Measurements from ENCODE around the gene ERICH6B. TPM values are rescaled to one million over a fixed set of nuclear protein-coding genes. Genes with fewer than 3 reads are reported as not detected.

Gene ERICH6B
- total RNA-seq, 1 donor from 2014 or later, result not detected

- Mint-ChIP-seq H3K27ac (ENCODE audit: unreplicated experiment) (no peak overlapping the region), H3K4me1 (ENCODE audit: low read depth, unreplicated experiment) (peaks cover 10% of the 10 kb centered on the region), H3K27me3 (ENCODE audit: low read depth, unreplicated experiment) (no peaks in the 10 kb centered on the region), H3K9me3 (ENCODE audit: unreplicated experiment) (peaks cover 3% of the 10 kb centered on the region), H3K4me3 (ENCODE audit: unreplicated experiment) (no peak overlapping the region), H3K36me3 (ENCODE audit: low read depth, unreplicated experiment) (peaks cover 21% of the 10 kb centered on the region)
- H2AFZ ChIP-seq (ENCODE audit: low read depth, low read length), result no peak overlapping the region
- DNase-seq (ENCODE audit: low read depth) (no peak), FAIRE-seq (no peak)
- no peak overlapping the region for H3K4me2 ChIP-seq (ENCODE audit: low read length)
- H3K27ac ChIP-seq (ENCODE audit: low read depth, low read length), result no peak overlapping the region
- H3K4me3 ChIP-seq (ENCODE audit: insufficient read depth, low read depth, low read length), result no peak overlapping the region
- no peak overlapping the region for H3K9ac ChIP-seq (ENCODE audit: low read length)
- peaks cover 10% of the 10 kb centered on the region for H4K20me1 ChIP-seq (ENCODE audit: insufficient read depth, low read length)
- H3K27me3 ChIP-seq (ENCODE audit: insufficient read depth, low read length), result no peaks in the 10 kb centered on the region
- no peaks in the 10 kb centered on the region for H3K9me3 ChIP-seq (ENCODE audit: insufficient read depth, low read depth, low read length)
- peaks cover 29% of the 10 kb centered on the region for H3K36me3 ChIP-seq (ENCODE audit: insufficient read depth, low read length)
- TF ChIP-seq EZH2 (IDR thresholded peaks at IDR 0.05; ENCODE audit: insufficient read depth, low read length) (no peak), CTCF (IDR thresholded peaks at IDR 0.05; ENCODE audit: insufficient read depth, low read depth, low read length) (no peak)
- H3K79me2 ChIP-seq (ENCODE audit: insufficient read depth, low read length), result peaks cover 6% of the 10 kb centered on the region
- H3K4me1 ChIP-seq (ENCODE audit: insufficient read depth, low read length), result peaks cover 37% of the 10 kb centered on the region
Measured at GRCh38 chr13:45496942-45497341, 118.6 kb downstream of the ERICH6B start.

- Mint-ChIP-seq H3K27ac (ENCODE audit: unreplicated experiment) (no peak overlapping the region), H3K36me3 (ENCODE audit: low read depth, unreplicated experiment) (peaks cover 8% of the 10 kb centered on the region), H3K4me1 (ENCODE audit: low read depth, unreplicated experiment) (no peaks in the 10 kb centered on the region), H3K4me3 (ENCODE audit: unreplicated experiment) (no peak overlapping the region), H3K27me3 (ENCODE audit: low read depth, unreplicated experiment) (no peaks in the 10 kb centered on the region), H3K9me3 (ENCODE audit: unreplicated experiment) (no peaks in the 10 kb centered on the region)
- H3K27me3 ChIP-seq (ENCODE audit: insufficient read depth, low read length), result no peaks in the 10 kb centered on the region
- no peaks in the 10 kb centered on the region for H3K79me2 ChIP-seq (ENCODE audit: insufficient read depth, low read length)
- H2AFZ ChIP-seq (ENCODE audit: low read depth, low read length), result no peak overlapping the region
- H4K20me1 ChIP-seq (ENCODE audit: insufficient read depth, low read length), result no peaks in the 10 kb centered on the region
- H3K27ac ChIP-seq (ENCODE audit: low read depth, low read length), result peak overlapping the region; percentile 62
- no peak overlapping the region for H3K4me3 ChIP-seq (ENCODE audit: insufficient read depth, low read depth, low read length)
- no peak for TF ChIP-seq EZH2 (IDR thresholded peaks at IDR 0.05; ENCODE audit: insufficient read depth, low read length)
- no peak for TF ChIP-seq CTCF (IDR thresholded peaks at IDR 0.05; ENCODE audit: insufficient read depth, low read depth, low read length)
- peaks cover 36% of the 10 kb centered on the region for H3K36me3 ChIP-seq (ENCODE audit: insufficient read depth, low read length)
- FAIRE-seq (no peak), DNase-seq (ENCODE audit: low read depth) (no peak)
- H3K4me2 ChIP-seq (ENCODE audit: low read length), result peak overlapping the region; percentile 57
- H3K4me1 ChIP-seq (ENCODE audit: insufficient read depth, low read length), result peaks cover 16% of the 10 kb centered on the region
- no peak overlapping the region for H3K9ac ChIP-seq (ENCODE audit: low read length)
- H3K9me3 ChIP-seq (ENCODE audit: insufficient read depth, low read depth, low read length), result no peaks in the 10 kb centered on the region
Measured at GRCh38 chr13:45492538-45492937, 123.0 kb downstream of the ERICH6B start.

Other genes starting within 250 kb of the ERICH6B start
- gene SLC25A30, start 197.4 kb downstream of the ERICH6B start, total RNA-seq, result 14.3 and 15.9 TPM in 2 replicates
- 23.9 and 24.9 TPM in 2 replicates for gene COG3, start 150.8 kb downstream of the ERICH6B start, total RNA-seq
- gene CBY2, start 86.6 kb upstream of the ERICH6B start, total RNA-seq, result not detected in 2 replicates
- gene SIAH3, start 236.0 kb upstream of the ERICH6B start, total RNA-seq, result 0.07 TPM in 1 of 2 replicates, not detected in the other